Testis (tissue), 3 donors: Measurements from ENCODE around the gene NXNL1. TPM values are rescaled to one million over a fixed set of nuclear protein-coding genes. Genes with fewer than 3 reads are reported as not detected.
"Not testable (repeated sequence)": the region's sequence is repeated elsewhere in the genome, so short reads cannot be mapped to it uniquely, and the experiment has no call there.

Experiments
- DNase-seq: peaks from one replicate; pipeline ENCODE4 v3.0.0-alpha.2; 2019
- H3K27ac ChIP-seq, 2 donors: fragments of 200-600 bp; sonication (generic); one replicate each; pipeline ENCODE4 v1.5.1; 2019
- H3K27me3 ChIP-seq: fragments of 200-600 bp; sonication (generic); one replicate; pipeline ENCODE4 v1.5.1; 2019
- H3K36me3 ChIP-seq: fragments of 200-600 bp; sonication (generic); one replicate; pipeline ENCODE4 v1.5.1; 2017; ENCODE audit warnings: low read depth; ENCODE audit errors: missing control alignments
- H3K4me1 ChIP-seq: fragments of 200-600 bp; sonication (generic); one replicate; pipeline ENCODE4 v1.5.1; 2019
- H3K4me3 ChIP-seq, 2 donors: fragments of 200-600 bp; sonication (generic); one replicate each; pipeline ENCODE4 v1.5.1; 2017 to 2019
- H3K9me3 ChIP-seq: fragments of 200-600 bp; sonication (generic); one replicate; pipeline ENCODE4 v1.5.1; 2017
- POLR2A ChIP-seq: fragments of 450-650 bp; IDR thresholded peaks from one replicate; pipeline ENCODE4 v1.6.1; 2017; ENCODE audit warnings: antibody characterized with exemption, mild to moderate bottlenecking, moderate library complexity
- WGBS, 2 donors: methylation state at CpG; one replicate each; pipeline ENCODE4 v1.1.5; 2018; 5-methylcytosine and 5-hydroxymethylcytosine counted together
- intact Hi-C: fragments of 100-400 bp; cut with DNase I; formaldehyde crosslinking; loops from one replicate; pipeline ENCODE4 v1.15.1; 2023; ENCODE audit warnings: low total_unique reads
- polyA plus RNA-seq: library from polyadenylated mRNA; stranded (reverse); fragments of 350-450 nt; fragmentation: Illumina TruSeq; extraction: RNeasy Lipid Tissue Mini Kit (QIAGEN cat#74804); gene quantifications from one replicate; pipeline ENCODE4 v1.2.3, GENCODE V29; 2014; ENCODE audit warnings: low read depth, low replicate concordance; ENCODE audit not compliant: insufficient read depth
- total RNA-seq, 2 donors: library from RNA; depleted of rRNA; stranded (reverse); fragments of >200 nt; gene quantifications; one replicate each; pipeline ENCODE4 v1.2.3, GENCODE V29; 2016
- TF ChIP-seq, protein P1 (sequence below), 3 experiments: fragments of 450-650 bp in 2 of 3; fragments of 200-600 bp in 1 of 3; sonication (generic) in 1 of 3; IDR thresholded peaks; one replicate each; pipeline ENCODE4 v1.5.1; 2016 to 2019; ENCODE audit warnings: antibody characterized with exemption in 3 of 3, mild to moderate bottlenecking in 2 of 3, moderate library complexity in 1 of 3

The NXNL1 gene
- total and polyA plus RNA-seq, 3 donors from 2014 or later: 0.87 TPM; not detected in 2

- intact Hi-C loops: no loop called here
- Histone ChIP-seq H3K27me3 (no peaks in the 10 kb centered on the region), H3K36me3 (no peaks in the 10 kb centered on the region), H3K9me3 (no peaks in the 10 kb centered on the region), H3K27ac (no peak overlapping the region), H3K4me3 (no peak overlapping the region), H3K4me1 (peaks cover 32% of the 10 kb centered on the region)
- no peak for DNase-seq
- 95% methylated on average over 2 of the region's 2 CpGs for WGBS, 2 donors
- TF ChIP-seq, protein P1, sequence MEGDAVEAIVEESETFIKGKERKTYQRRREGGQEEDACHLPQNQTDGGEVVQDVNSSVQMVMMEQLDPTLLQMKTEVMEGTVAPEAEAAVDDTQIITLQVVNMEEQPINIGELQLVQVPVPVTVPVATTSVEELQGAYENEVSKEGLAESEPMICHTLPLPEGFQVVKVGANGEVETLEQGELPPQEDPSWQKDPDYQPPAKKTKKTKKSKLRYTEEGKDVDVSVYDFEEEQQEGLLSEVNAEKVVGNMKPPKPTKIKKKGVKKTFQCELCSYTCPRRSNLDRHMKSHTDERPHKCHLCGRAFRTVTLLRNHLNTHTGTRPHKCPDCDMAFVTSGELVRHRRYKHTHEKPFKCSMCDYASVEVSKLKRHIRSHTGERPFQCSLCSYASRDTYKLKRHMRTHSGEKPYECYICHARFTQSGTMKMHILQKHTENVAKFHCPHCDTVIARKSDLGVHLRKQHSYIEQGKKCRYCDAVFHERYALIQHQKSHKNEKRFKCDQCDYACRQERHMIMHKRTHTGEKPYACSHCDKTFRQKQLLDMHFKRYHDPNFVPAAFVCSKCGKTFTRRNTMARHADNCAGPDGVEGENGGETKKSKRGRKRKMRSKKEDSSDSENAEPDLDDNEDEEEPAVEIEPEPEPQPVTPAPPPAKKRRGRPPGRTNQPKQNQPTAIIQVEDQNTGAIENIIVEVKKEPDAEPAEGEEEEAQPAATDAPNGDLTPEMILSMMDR (IDR thresholded peaks at IDR 0.05): no peak
- TF ChIP-seq POLR2A: no peak
Observed at GRCh38 chr19:17504030-17504429, 43.3 kb upstream of the NXNL1 start.

DNA sequence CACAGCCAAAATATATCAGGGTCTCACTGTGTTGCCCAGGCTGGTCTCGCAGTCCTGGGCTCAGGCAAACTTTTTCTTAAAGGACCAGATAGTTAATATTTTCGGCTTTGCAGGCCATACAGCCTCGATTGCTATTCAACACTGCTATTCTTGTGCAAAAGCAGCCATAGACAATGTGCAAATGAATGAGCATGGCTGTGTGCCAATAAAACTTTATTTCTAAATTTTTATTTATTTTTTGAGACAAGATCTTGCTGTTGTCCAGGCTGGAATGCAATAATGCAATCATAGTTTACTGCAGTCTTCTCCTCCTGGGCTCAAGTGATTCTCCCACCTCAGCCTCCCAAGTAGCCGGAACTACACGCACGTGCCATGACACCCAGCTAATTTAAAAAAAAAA, 42.5 kb upstream of the NXNL1 start:
- TF ChIP-seq, protein P1 (IDR thresholded peaks at IDR 0.05): no peak
- TF ChIP-seq POLR2A: no peak
- Histone ChIP-seq H3K4me1 (peaks cover 36% of the 10 kb centered on the region), H3K9me3 (no peaks in the 10 kb centered on the region), H3K27me3 (no peaks in the 10 kb centered on the region), H3K36me3 (no peaks in the 10 kb centered on the region), H3K4me3 (no peak overlapping the region), H3K27ac (no peak overlapping the region)
- intact Hi-C loops: no loop called here
- WGBS, 2 donors: 86 to 93% methylated on average over 6 of the region's 6 CpGs
- no peak for DNase-seq

DNA sequence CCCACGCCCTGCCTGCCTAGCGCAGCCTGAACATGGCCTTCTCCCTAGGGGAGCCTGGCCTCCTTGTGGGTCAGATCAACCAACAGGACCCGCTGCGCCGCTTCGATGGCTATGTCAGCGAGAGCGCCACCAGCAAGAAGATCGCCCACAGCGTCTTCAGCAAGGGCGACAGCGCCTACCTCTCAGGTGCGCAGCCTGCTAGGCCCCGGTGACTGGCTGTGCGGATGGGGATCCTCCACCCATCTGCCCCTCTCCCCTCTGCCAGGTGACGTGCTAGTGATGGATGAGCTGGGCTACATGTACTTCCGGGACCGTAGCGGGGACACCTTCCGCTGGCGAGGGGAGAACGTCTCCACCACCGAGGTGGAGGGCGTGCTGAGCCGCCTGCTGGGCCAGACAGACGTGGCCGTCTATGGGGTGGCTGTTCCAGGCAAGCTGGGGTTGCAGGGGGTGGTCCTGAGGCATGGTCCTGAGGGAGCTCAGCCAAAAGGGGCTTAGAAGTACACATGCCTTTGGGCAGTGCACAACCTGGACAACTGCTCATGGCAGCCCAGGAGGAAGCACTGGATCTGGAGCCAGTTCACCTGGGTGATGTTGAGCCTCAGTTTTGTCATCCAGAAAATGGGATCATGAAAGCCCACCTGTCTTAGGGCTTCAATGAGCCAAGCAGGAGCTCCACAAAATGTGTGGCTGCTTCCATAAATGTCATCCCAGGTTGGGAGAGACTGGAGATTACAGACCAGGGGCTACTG, 39.9 kb upstream of the NXNL1 start:
- DNase-seq: no peak
- 90% methylated on average over 20 of the region's 27 CpGs; no CpG with 5 or more reads in 1 of the 2 donors for WGBS, 2 donors
- Histone ChIP-seq H3K4me1 (peaks cover 40% of the 10 kb centered on the region), H3K27ac (peak overlapping the region; percentile 27 to 51), H3K9me3 (no peaks in the 10 kb centered on the region), H3K36me3 (no peaks in the 10 kb centered on the region), H3K4me3 (no peak overlapping the region), H3K27me3 (no peaks in the 10 kb centered on the region)
- TF ChIP-seq, protein P1 (IDR thresholded peaks at IDR 0.05): no peak
- TF ChIP-seq POLR2A: no peak
- intact Hi-C loops: no loop called here

GRCh38 chr19:17499648-17500446, 39.1 kb upstream of the NXNL1 start:
- Histone ChIP-seq H3K27ac (peak overlapping the region; percentile 27 to 51), H3K4me3 (no peak overlapping the region), H3K9me3 (no peaks in the 10 kb centered on the region), H3K36me3 (no peaks in the 10 kb centered on the region), H3K4me1 (peaks cover 35% of the 10 kb centered on the region), H3K27me3 (no peaks in the 10 kb centered on the region)
- TF ChIP-seq, protein P1 (IDR thresholded peaks at IDR 0.05): no peak
- no peak for TF ChIP-seq POLR2A
- intact Hi-C loops: no loop called here
- peak; percentile 53 for DNase-seq
- WGBS, 2 donors: 52 to 63% methylated on average over 9 to 21 of the region's 21 CpGs

- intact Hi-C loops, H3K36me3 ChIP-seq, H3K4me3 ChIP-seq, H3K27me3 ChIP-seq, H3K9me3 ChIP-seq: not testable (repeated sequence)
- H3K4me1 ChIP-seq: peaks cover 33% of the 10 kb centered on the region
- 54 to 58% methylated on average over 12 of the region's 12 CpGs for WGBS, 2 donors
- H3K27ac ChIP-seq: peak overlapping the region in 1 of 2 donors; percentile 50
- DNase-seq: peak; percentile 74
Observed at GRCh38 chr19:17499025-17499424, 38.3 kb upstream of the NXNL1 start.
